ENCODE data around the gene COL9A1. TPM values are rescaled to one million over a fixed set of nuclear protein-coding genes. Genes with fewer than 3 reads are reported as not detected.

Gene COL9A1
- total and polyA plus RNA-seq, 2 of the 4 experiments (the other 2 are of a cell fraction), result not detected

DNA sequence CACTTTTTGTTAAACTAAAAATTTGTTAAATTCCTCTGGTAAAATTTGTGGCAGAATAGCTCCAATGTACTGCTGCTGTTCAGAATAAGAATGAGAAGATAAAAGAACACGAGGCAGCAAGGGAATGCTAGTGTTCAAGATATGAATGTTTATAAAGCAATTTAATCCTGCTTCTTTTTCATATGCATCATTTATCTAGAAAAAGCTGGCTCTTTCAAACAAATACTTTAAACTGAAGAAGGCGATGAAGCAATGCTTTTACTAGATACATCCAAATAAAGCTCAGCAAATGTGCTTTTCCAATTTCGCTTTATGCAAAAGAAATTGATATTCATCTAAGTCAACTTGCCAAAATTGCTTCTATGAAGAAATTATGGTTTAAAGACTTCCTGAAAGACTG is 66.5 kb downstream of the COL9A1 start:
- intact Hi-C loops (cut with micrococcal nuclease), result no loop called here
- Histone ChIP-seq H4K8ac (ENCODE audit: low read depth in 2 of 2, low read length in 2 of 2) (no peak overlapping the region), H3K18ac (ENCODE audit: low read depth, low read length) (no peak overlapping the region), H3K4me3 (ENCODE audit: insufficient read depth, low read depth, low read length) (no peak overlapping the region), H2BK15ac (ENCODE audit: low read depth, low read length) (no peak overlapping the region), H2BK5ac (ENCODE audit: low read depth, low read length, poor library complexity, severe bottlenecking) (no peak overlapping the region), H2AK5ac (ENCODE audit: low read depth, low read length) (no peak overlapping the region), H3K56ac (ENCODE audit: extremely low read depth, insufficient read depth, low read length) (no peak overlapping the region), H3K4me2 (ENCODE audit: low read depth, low read length) (no peak overlapping the region), H2AK9ac (replicated peaks; ENCODE audit: low read depth, low read length, poor library complexity) (no peak overlapping the region), H4K20me1 (ENCODE audit: insufficient read depth, low read length) (no peaks in the 10 kb centered on the region), H3K4me1 (ENCODE audit: control insufficient read depth, insufficient read depth, low read length) (no peaks in the 10 kb centered on the region; the same call in 1 of the 2 replicates), H3K4ac (ENCODE audit: low read depth, low read length) (no peak overlapping the region), H3K79me1 (ENCODE audit: low read depth in 1 of 2, low read length in 2 of 2) (no peaks in the 10 kb centered on the region), H3K9me1 (ENCODE audit: insufficient read depth, low read length) (no peaks in the 10 kb centered on the region), H3K36me3 (ENCODE audit: control insufficient read depth, insufficient read depth, low read length) (no peaks in the 10 kb centered on the region), H3K23ac (ENCODE audit: low read depth, low read length) (no peak overlapping the region), H2BK120ac (ENCODE audit: low read depth, low read length) (no peak overlapping the region), H3K14ac (replicated peaks; ENCODE audit: low read depth, low read length) (no peak overlapping the region), H3K27ac (ENCODE audit: insufficient read depth, low read length) (no peak overlapping the region), H3K27me3 (ENCODE audit: control insufficient read depth, insufficient read depth, low read length) (no peaks in the 10 kb centered on the region), H3K9me3 (ENCODE audit: control insufficient read depth, insufficient read depth, low read length) (no peaks in the 10 kb centered on the region), H4K91ac (ENCODE audit: insufficient read depth, low read depth, low read length) (no peak overlapping the region), H4K5ac (ENCODE audit: low read depth, low read length) (no peak overlapping the region), H2AFZ (replicated peaks; ENCODE audit: low read length, poor library complexity) (no peak overlapping the region), H2BK20ac (ENCODE audit: low read depth, low read length) (no peak overlapping the region), H3K9ac (ENCODE audit: low read depth, low read length) (no peak overlapping the region)
- BruUV-seq (replicated peaks), result no TSS peak
- TF ChIP-seq MXI1 (IDR thresholded peaks at IDR 0.05; ENCODE audit: borderline replicate concordance, low read depth, low read length) (no peak), CEBPB (IDR thresholded peaks at IDR 0.05; ENCODE audit: low read depth, low read length) (peak; percentile 77)
- POLR2A ChIA-PET (ENCODE audit: unreplicated experiment), result no interaction called here
- ATAC-seq (ENCODE audit: low read depth) (peak; percentile 64), DNase-seq (peak; percentile 24)
- CTCF ChIA-PET, result no interaction called here
- dilution Hi-C loops (cut with HindIII; ENCODE audit: low sequenced_read_pairs, unreplicated experiment), result no loop called here
- WGBS, 2 experiments (ENCODE audit: extremely low coverage in 2 of 2, insufficient read length in 1 of 2), result no CpG with 5 or more reads among the region's 3 CpGs
- in situ Hi-C loops (cut with MboI; ENCODE audit: low sequenced_read_pairs), result no loop called here
